Neural progenitor cell (in vitro differentiated cells): Measurements from ENCODE around the gene ARHGDIA. TPM values are rescaled to one million over a fixed set of nuclear protein-coding genes. Genes with fewer than 3 reads are reported as not detected.

Source experiments
- DNase-seq: peaks from one replicate; pipeline ENCODE4 v3.0.0-alpha.2; 2016; ENCODE audit warnings: low spot score
- H2AFZ ChIP-seq: fragments of 200-600 bp; sonication (generic); replicated peaks from 2 replicates; pipeline ENCODE4 v1.6.1; 2016; ENCODE audit warnings: antibody characterized with exemption
- H3F3A ChIP-seq: fragments of 200-600 bp; sonication (generic); 2 replicates; pipeline ENCODE4 v1.6.1; 2016; ENCODE audit warnings: antibody characterized with exemption, low read depth
- H3K27ac ChIP-seq: fragments of 200-600 bp; sonication (generic); 2 replicates; pipeline ENCODE4 v1.5.1; 2016; ENCODE audit warnings: mild to moderate bottlenecking
- H3K27me3 ChIP-seq: fragments of 200-600 bp; sonication (generic); 2 replicates; pipeline ENCODE4 v1.6.1; 2016; ENCODE audit warnings: mild to moderate bottlenecking, moderate library complexity
- H3K36me3 ChIP-seq: fragments of 200-600 bp; sonication (generic); 2 replicates; pipeline ENCODE4 v1.5.1; 2016
- H3K4me1 ChIP-seq: fragments of 200-600 bp; sonication (generic); 2 replicates; pipeline ENCODE4 v1.6.1; 2016; ENCODE audit warnings: mixed run types
- H3K4me2 ChIP-seq: fragments of 200-600 bp; sonication (generic); 2 replicates; pipeline ENCODE4 v1.6.1; 2016
- H3K4me3 ChIP-seq: fragments of 200-600 bp; sonication (generic); 2 replicates; pipeline ENCODE4 v1.5.1; 2016
- H3K79me2 ChIP-seq: fragments of 200-600 bp; sonication (generic); 2 replicates; pipeline ENCODE4 v1.6.1; 2016; ENCODE audit warnings: low read depth
- H3K9ac ChIP-seq: fragments of 200-600 bp; sonication (generic); 2 replicates; pipeline ENCODE4 v1.6.1; 2016
- H3K9me3 ChIP-seq: fragments of 200-600 bp; sonication (generic); 2 replicates; pipeline ENCODE4 v1.5.1; 2016; ENCODE audit warnings: low read depth
- H4K20me1 ChIP-seq: fragments of 200-600 bp; sonication (generic); 2 replicates; pipeline ENCODE4 v1.6.1; 2016; ENCODE audit warnings: low read depth
- H3K27ac Mint-ChIP-seq: 3 replicates; pipeline ENCODE4 v1.8.0; 2021; ENCODE audit warnings: mixed read lengths
- H3K27me3 Mint-ChIP-seq: 2 replicates; pipeline ENCODE4 v1.8.0; 2022; ENCODE audit warnings: low read depth, mild to moderate bottlenecking, inconsistent platforms, moderate library complexity, mixed read lengths; ENCODE audit not compliant: insufficient read depth
- H3K36me3 Mint-ChIP-seq: 3 replicates; pipeline ENCODE4 v1.8.0; 2021; ENCODE audit warnings: mixed read lengths
- H3K4me1 Mint-ChIP-seq: 3 replicates; pipeline ENCODE4 v1.8.0; 2021; ENCODE audit warnings: mixed read lengths
- H3K4me3 Mint-ChIP-seq: 3 replicates; pipeline ENCODE4 v1.8.0; 2021; ENCODE audit warnings: mild to moderate bottlenecking, moderate library complexity, mixed read lengths
- H3K9me3 Mint-ChIP-seq: 3 replicates; pipeline ENCODE4 v1.8.0; 2020; ENCODE audit warnings: mixed read lengths
- CTCF ChIP-seq: fragments of 200-600 bp; sonication (generic); IDR thresholded peaks from 2 replicates; pipeline ENCODE4 v1.5.1; 2017; ENCODE audit warnings: antibody characterized with exemption, mild to moderate bottlenecking
- EZH2 ChIP-seq: fragments of 200-600 bp; sonication (generic); IDR thresholded peaks from 2 replicates; pipeline ENCODE4 v1.6.1; 2017; ENCODE audit warnings: antibody characterized with exemption, mild to moderate bottlenecking, moderate library complexity
- EZH2phosphoT487 ChIP-seq: fragments of 200-600 bp; sonication (generic); IDR thresholded peaks from 2 replicates; pipeline ENCODE4 v1.6.1; 2017; ENCODE audit warnings: antibody characterized with exemption
- total RNA-seq: library from RNA; depleted of rRNA; stranded (reverse); fragments of >200 nt; gene quantifications from 2 replicates; pipeline ENCODE4 v1.2.3, GENCODE V29; 2015; ENCODE audit warnings: low replicate concordance

ARHGDIA gene
- total RNA-seq, 1 donor from 2014 or later = 25.1 TPM

GRCh38 chr17:81902023-81902652 is 31.0 kb upstream of the ARHGDIA start, which contains the start of gene NPB:
NPB (plus strand) TSS chr17:81902238; CDS start chr17:81902278, 40 bp downstream.
- TF ChIP-seq EZH2phosphoT487 = peak; percentile 73
- peak; percentile 89 for TF ChIP-seq EZH2
- no peak for TF ChIP-seq CTCF
- H3K27ac ChIP-seq = no peak within 1 kb of the TSS
- peak within 1 kb of the TSS; percentile 19 for H3K4me3 Mint-ChIP-seq
- no peaks in the 10 kb centered on the region for H3K36me3 ChIP-seq
- peaks cover 37% of the 10 kb centered on the region for H4K20me1 ChIP-seq
- peak within 1 kb of the TSS; percentile 43 for H3K4me3 ChIP-seq
- H3F3A ChIP-seq = peaks cover 18% of the 10 kb centered on the region
- no peak within 1 kb of the TSS for H3K27ac Mint-ChIP-seq
- peaks cover 16% of the 10 kb centered on the region for H3K27me3 Mint-ChIP-seq
- peaks cover 33% of the 10 kb centered on the region for H3K27me3 ChIP-seq
- peak within 1 kb of the TSS; percentile 89 for H2AFZ ChIP-seq
- peak; percentile 74 for DNase-seq
- H3K79me2 ChIP-seq = no peaks in the 10 kb centered on the region
- peak within 1 kb of the TSS; percentile 88 for H3K4me2 ChIP-seq
- peaks cover 10% of the 10 kb centered on the region for H3K4me1 Mint-ChIP-seq
- H3K9ac ChIP-seq = no peak within 1 kb of the TSS
- H3K9me3 ChIP-seq = no peaks in the 10 kb centered on the region
- H3K4me1 ChIP-seq = peaks cover 5% of the 10 kb centered on the region
- no peaks in the 10 kb centered on the region for H3K9me3 Mint-ChIP-seq
- H3K36me3 Mint-ChIP-seq = peaks cover 15% of the 10 kb centered on the region

GRCh38 chr17:81901167-81902022 is 30.3 kb upstream of the ARHGDIA start:
- no peak for DNase-seq
- peak overlapping the region; percentile 43 for H3K4me3 ChIP-seq
- Mint-ChIP-seq H3K9me3 (no peaks in the 10 kb centered on the region), H3K27me3 (peaks cover 16% of the 10 kb centered on the region), H3K4me3 (peak overlapping the region; percentile 19), H3K4me1 (peaks cover 10% of the 10 kb centered on the region), H3K27ac (no peak overlapping the region), H3K36me3 (peaks cover 15% of the 10 kb centered on the region)
- TF ChIP-seq EZH2 (no peak), EZH2phosphoT487 (no peak), CTCF (no peak)
- no peak overlapping the region for H3K27ac ChIP-seq
- H3K36me3 ChIP-seq = no peaks in the 10 kb centered on the region
- H3K9me3 ChIP-seq = no peaks in the 10 kb centered on the region
- no peak overlapping the region for H3K9ac ChIP-seq
- peaks cover 37% of the 10 kb centered on the region for H4K20me1 ChIP-seq
- peaks cover 5% of the 10 kb centered on the region for H3K4me1 ChIP-seq
- H3K4me2 ChIP-seq = peak overlapping the region; percentile 88
- peak overlapping the region; percentile 89 for H2AFZ ChIP-seq
- peaks cover 18% of the 10 kb centered on the region for H3F3A ChIP-seq
- no peaks in the 10 kb centered on the region for H3K79me2 ChIP-seq
- peaks cover 33% of the 10 kb centered on the region for H3K27me3 ChIP-seq

- DNase-seq = no peak
- no peaks in the 10 kb centered on the region for H3K36me3 ChIP-seq
- no peak overlapping the region for H3K27ac Mint-ChIP-seq
Measured at GRCh38 chr17:81900181-81900820, 29.2 kb upstream of the ARHGDIA start.

More at GRCh38 chr17:81900181-81900820, 29.2 kb upstream of the ARHGDIA start:
- TF ChIP-seq EZH2 (no peak), EZH2phosphoT487 (no peak), CTCF (no peak)
- Mint-ChIP-seq H3K27me3 (peaks cover 16% of the 10 kb centered on the region), H3K4me1 (peaks cover 10% of the 10 kb centered on the region), H3K9me3 (no peaks in the 10 kb centered on the region), H3K4me3 (peak overlapping the region; percentile 21), H3K36me3 (peaks cover 16% of the 10 kb centered on the region)
- H3K27me3 ChIP-seq = peaks cover 33% of the 10 kb centered on the region
- no peak overlapping the region for H2AFZ ChIP-seq
- H3K4me3 ChIP-seq = no peak overlapping the region
- peaks cover 5% of the 10 kb centered on the region for H3K4me1 ChIP-seq
- no peak overlapping the region for H3K27ac ChIP-seq
- H3K9me3 ChIP-seq = no peaks in the 10 kb centered on the region
- peaks cover 37% of the 10 kb centered on the region for H4K20me1 ChIP-seq
- H3F3A ChIP-seq = peaks cover 18% of the 10 kb centered on the region
- H3K9ac ChIP-seq = no peak overlapping the region
- no peak overlapping the region for H3K4me2 ChIP-seq
- H3K79me2 ChIP-seq = no peaks in the 10 kb centered on the region
